ENCODE data around the gene KIAA0753.
"Not testable (repeated sequence)": the region's sequence is repeated elsewhere in the genome, so short reads cannot be mapped to it uniquely, and the experiment has no call there.

KIAA0753 gene

GRCh38 chr17:6596511-6596910 lies 44.0 kb downstream of the KIAA0753 start:
- 92 to 95% methylated on average over 2 of the region's 2 CpGs for WGBS, 2 experiments (ENCODE audit: insufficient coverage in 2 of 2)
- Histone ChIP-seq H3K27ac (ENCODE audit: low read depth, low read length, severe bottlenecking) (no peak overlapping the region), H3K36me3 (ENCODE audit: control insufficient read depth, insufficient read depth, low read length) (peaks cover 91% of the 10 kb centered on the region), H3K4me1 (ENCODE audit: control insufficient read depth, insufficient read depth, low read length, poor library complexity, severe bottlenecking) (peaks cover 5% of the 10 kb centered on the region), H3K9me3 (ENCODE audit: control insufficient read depth, low read length) (no peaks in the 10 kb centered on the region), H3K4me3 (ENCODE audit: extremely low read depth, insufficient read depth, low read length, poor library complexity, severe bottlenecking) (no peak overlapping the region)

- Histone ChIP-seq H3K4me1 (ENCODE audit: control insufficient read depth, insufficient read depth, low read length, poor library complexity, severe bottlenecking) (peaks cover 5% of the 10 kb centered on the region), H3K4me3 (ENCODE audit: extremely low read depth, insufficient read depth, low read length, poor library complexity, severe bottlenecking) (no peak overlapping the region), H3K9me3 (ENCODE audit: control insufficient read depth, low read length) (no peaks in the 10 kb centered on the region), H3K27ac (ENCODE audit: low read depth, low read length, severe bottlenecking) (no peak overlapping the region), H3K36me3 (ENCODE audit: control insufficient read depth, insufficient read depth, low read length) (peaks cover 93% of the 10 kb centered on the region)
- 92 to 98% methylated on average over 5 to 6 of the region's 7 CpGs for WGBS, 2 experiments (ENCODE audit: insufficient coverage in 2 of 2)
Measured at GRCh38 chr17:6596081-6596480, 44.4 kb downstream of the KIAA0753 start.

GRCh38 chr17:6593371-6593770 lies 47.1 kb downstream of the KIAA0753 start:
- 92 to 95% methylated on average over 14 of the region's 14 CpGs for WGBS, 2 experiments (ENCODE audit: insufficient coverage in 2 of 2)
- peaks cover 93% of the 10 kb centered on the region for H3K36me3 ChIP-seq (ENCODE audit: control insufficient read depth, insufficient read depth, low read length)
- H3K27ac ChIP-seq (ENCODE audit: low read depth, low read length, severe bottlenecking); H3K9me3 ChIP-seq (ENCODE audit: control insufficient read depth, low read length); H3K4me3 ChIP-seq (ENCODE audit: extremely low read depth, insufficient read depth, low read length, poor library complexity, severe bottlenecking); H3K4me1 ChIP-seq (ENCODE audit: control insufficient read depth, insufficient read depth, low read length, poor library complexity, severe bottlenecking): not testable (repeated sequence)

- Histone ChIP-seq H3K9me3 (ENCODE audit: control insufficient read depth, low read length) (no peaks in the 10 kb centered on the region), H3K4me3 (ENCODE audit: extremely low read depth, insufficient read depth, low read length, poor library complexity, severe bottlenecking) (no peak overlapping the region), H3K27ac (ENCODE audit: low read depth, low read length, severe bottlenecking) (no peak overlapping the region), H3K36me3 (ENCODE audit: control insufficient read depth, insufficient read depth, low read length) (peaks cover 96% of the 10 kb centered on the region), H3K4me1 (ENCODE audit: control insufficient read depth, insufficient read depth, low read length, poor library complexity, severe bottlenecking) (peaks cover 5% of the 10 kb centered on the region)
- 83 to 100% methylated on average over 1 to 2 of the region's 6 CpGs for WGBS, 2 experiments (ENCODE audit: insufficient coverage in 2 of 2)
Measured at GRCh38 chr17:6592173-6592572, 48.3 kb downstream of the KIAA0753 start.

- Histone ChIP-seq H3K9me3 (ENCODE audit: control insufficient read depth, low read length) (no peaks in the 10 kb centered on the region), H3K36me3 (ENCODE audit: control insufficient read depth, insufficient read depth, low read length) (peaks cover 98% of the 10 kb centered on the region), H3K27ac (ENCODE audit: low read depth, low read length, severe bottlenecking) (no peak overlapping the region), H3K4me3 (ENCODE audit: extremely low read depth, insufficient read depth, low read length, poor library complexity, severe bottlenecking) (no peak overlapping the region), H3K4me1 (ENCODE audit: control insufficient read depth, insufficient read depth, low read length, poor library complexity, severe bottlenecking) (peaks cover 5% of the 10 kb centered on the region)
- 88 to 95% methylated on average over 6 to 7 of the region's 7 CpGs for WGBS, 2 experiments (ENCODE audit: insufficient coverage in 2 of 2)
Measured at GRCh38 chr17:6591599-6592158, 48.8 kb downstream of the KIAA0753 start.

- Histone ChIP-seq H3K36me3 (ENCODE audit: control insufficient read depth, insufficient read depth, low read length) (peaks cover 98% of the 10 kb centered on the region), H3K27ac (ENCODE audit: low read depth, low read length, severe bottlenecking) (no peak overlapping the region), H3K9me3 (ENCODE audit: control insufficient read depth, low read length) (no peaks in the 10 kb centered on the region), H3K4me1 (ENCODE audit: control insufficient read depth, insufficient read depth, low read length, poor library complexity, severe bottlenecking) (peaks cover 5% of the 10 kb centered on the region), H3K4me3 (ENCODE audit: extremely low read depth, insufficient read depth, low read length, poor library complexity, severe bottlenecking) (no peak overlapping the region)
- 96 to 97% methylated on average over 11 to 13 of the region's 15 CpGs for WGBS, 2 experiments (ENCODE audit: insufficient coverage in 2 of 2)
Measured at GRCh38 chr17:6589266-6589946, 51.1 kb downstream of the KIAA0753 start.

GRCh38 chr17:6588165-6588564 lies 52.3 kb downstream of the KIAA0753 start:
- H3K9me3 ChIP-seq (ENCODE audit: control insufficient read depth, low read length): peaks cover 11% of the 10 kb centered on the region
- no peak overlapping the region for H3K27ac ChIP-seq (ENCODE audit: low read depth, low read length, severe bottlenecking)
- H3K36me3 ChIP-seq (ENCODE audit: control insufficient read depth, insufficient read depth, low read length): peaks cover 98% of the 10 kb centered on the region
- no peak overlapping the region for H3K4me3 ChIP-seq (ENCODE audit: extremely low read depth, insufficient read depth, low read length, poor library complexity, severe bottlenecking)
- WGBS, 2 experiments (ENCODE audit: insufficient coverage in 2 of 2): 91 to 100% methylated on average over 2 of the region's 5 CpGs
- peaks cover 5% of the 10 kb centered on the region for H3K4me1 ChIP-seq (ENCODE audit: control insufficient read depth, insufficient read depth, low read length, poor library complexity, severe bottlenecking)

GRCh38 chr17:6587310-6587709 lies 53.2 kb downstream of the KIAA0753 start:
- peaks cover 99% of the 10 kb centered on the region for H3K36me3 ChIP-seq (ENCODE audit: control insufficient read depth, insufficient read depth, low read length)
- no peak overlapping the region for H3K27ac ChIP-seq (ENCODE audit: low read depth, low read length, severe bottlenecking)
- peaks cover 5% of the 10 kb centered on the region for H3K4me1 ChIP-seq (ENCODE audit: control insufficient read depth, insufficient read depth, low read length, poor library complexity, severe bottlenecking)
- no peak overlapping the region for H3K4me3 ChIP-seq (ENCODE audit: extremely low read depth, insufficient read depth, low read length, poor library complexity, severe bottlenecking)
- peaks cover 12% of the 10 kb centered on the region for H3K9me3 ChIP-seq (ENCODE audit: control insufficient read depth, low read length)
- 96% methylated on average over 4 of the region's 4 CpGs; no CpG with 5 or more reads in 1 of the 2 experiments for WGBS, 2 experiments (ENCODE audit: insufficient coverage in 2 of 2)

GRCh38 chr17:6583411-6583810 lies 57.1 kb downstream of the KIAA0753 start:
- Histone ChIP-seq H3K9me3 (ENCODE audit: control insufficient read depth, low read length) (peaks cover 12% of the 10 kb centered on the region), H3K4me1 (ENCODE audit: control insufficient read depth, insufficient read depth, low read length, poor library complexity, severe bottlenecking) (no peaks in the 10 kb centered on the region), H3K4me3 (ENCODE audit: extremely low read depth, insufficient read depth, low read length, poor library complexity, severe bottlenecking) (no peak overlapping the region), H3K27ac (ENCODE audit: low read depth, low read length, severe bottlenecking) (no peak overlapping the region), H3K36me3 (ENCODE audit: control insufficient read depth, insufficient read depth, low read length) (peaks cover 91% of the 10 kb centered on the region)
- 94 to 100% methylated on average over 2 to 3 of the region's 4 CpGs for WGBS, 2 experiments (ENCODE audit: insufficient coverage in 2 of 2)

GRCh38 chr17:6580625-6581024 lies 59.9 kb downstream of the KIAA0753 start:
- WGBS, 2 experiments (ENCODE audit: insufficient coverage in 2 of 2): 100% methylated on average over 1 of the region's 9 CpGs
- peaks cover 12% of the 10 kb centered on the region for H3K9me3 ChIP-seq (ENCODE audit: control insufficient read depth, low read length)
- H3K4me1 ChIP-seq (ENCODE audit: control insufficient read depth, insufficient read depth, low read length, poor library complexity, severe bottlenecking): peaks cover 3% of the 10 kb centered on the region
- H3K36me3 ChIP-seq (ENCODE audit: control insufficient read depth, insufficient read depth, low read length): peaks cover 83% of the 10 kb centered on the region
- H3K27ac ChIP-seq (ENCODE audit: low read depth, low read length, severe bottlenecking): no peak overlapping the region
- no peak overlapping the region for H3K4me3 ChIP-seq (ENCODE audit: extremely low read depth, insufficient read depth, low read length, poor library complexity, severe bottlenecking)

- Histone ChIP-seq H3K27ac (ENCODE audit: low read depth, low read length, severe bottlenecking) (no peak overlapping the region), H3K4me1 (ENCODE audit: control insufficient read depth, insufficient read depth, low read length, poor library complexity, severe bottlenecking) (peaks cover 12% of the 10 kb centered on the region), H3K9me3 (ENCODE audit: control insufficient read depth, low read length) (peaks cover 5% of the 10 kb centered on the region), H3K36me3 (ENCODE audit: control insufficient read depth, insufficient read depth, low read length) (peaks cover 66% of the 10 kb centered on the region), H3K4me3 (ENCODE audit: extremely low read depth, insufficient read depth, low read length, poor library complexity, severe bottlenecking) (no peak overlapping the region)
- WGBS, 2 experiments (ENCODE audit: insufficient coverage in 2 of 2): 84 to 92% methylated on average over 5 of the region's 6 CpGs
Measured at GRCh38 chr17:6578491-6578890, 62.0 kb downstream of the KIAA0753 start.
